ENCODE measurements around the gene ZNF669.

GRCh38 chr1:247119600-247120407 is 15.6 kb upstream of the ZNF669 start:
- TF ChIP-seq CTCF (IDR thresholded peaks at IDR 0.05), result no peak
- TF ChIP-seq POLR2A (IDR thresholded peaks at IDR 0.05), result no peak
